Activated CD8-positive, alpha-beta memory T cell treated with anti-CD3 and anti-CD28 coated beads for 1 hour (primary cell): ENCODE results near the gene ZNF783.
A peak's percentile ranks its signal among the peaks of the same experiment; 100 is the strongest.
"Not testable (repeated sequence)": the region's sequence is repeated elsewhere in the genome, so short reads cannot be mapped to it uniquely, and the experiment has no call there.

ENCODE experiments used
- DNase-seq, 2 donors: peaks; one replicate each; pipeline ENCODE4 v3.0.0-alpha.2; 2020; ENCODE audit warnings: low read depth in 1 of 2; ENCODE audit errors: extremely low read depth in 1 of 2

ZNF783 gene

DNA sequence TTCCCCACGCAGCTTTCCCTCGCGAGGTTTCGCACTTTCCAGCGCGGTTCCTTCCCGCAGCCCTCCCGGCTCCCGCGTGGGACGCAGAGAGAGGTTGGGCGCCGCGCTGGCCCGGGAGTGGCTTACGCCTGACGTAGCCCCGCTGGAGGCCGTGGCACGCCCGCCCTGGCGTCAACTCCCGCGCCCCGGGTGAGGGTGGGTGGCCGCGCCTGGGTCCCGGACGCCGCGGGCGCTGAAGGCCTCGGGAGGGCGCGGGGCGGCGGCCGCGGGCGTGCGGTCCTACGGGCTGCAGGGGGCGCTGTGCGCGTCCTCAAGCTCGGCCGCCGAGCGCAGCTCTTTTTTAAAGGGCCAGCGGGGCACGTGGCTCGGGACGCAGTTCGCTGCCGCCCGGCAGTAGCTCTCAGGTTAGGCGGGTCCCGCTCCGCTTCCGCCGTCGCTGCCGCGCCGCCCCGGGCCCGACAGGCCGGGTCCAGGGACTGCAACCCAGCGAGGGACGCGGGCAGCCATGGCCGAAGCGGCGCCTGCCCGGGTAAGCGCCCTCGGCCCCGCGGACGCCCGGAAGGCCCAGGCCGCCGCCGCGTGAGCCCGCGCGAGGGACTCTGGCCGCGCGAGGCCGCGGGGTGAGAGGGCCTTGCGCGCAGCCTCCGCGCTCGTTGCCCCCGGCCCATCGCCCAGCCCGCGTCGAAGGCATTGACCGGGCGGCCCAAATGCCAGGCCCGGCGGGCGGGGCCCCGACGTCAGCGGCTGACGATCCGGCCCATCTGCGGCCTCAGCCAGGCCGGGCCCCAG lies at the start of gene ZNF783:
Gene ZNF783 (plus strand): TSS at position 368 of the 789 bp plus-strand sequence. CDS start 138 bp downstream, at position 506.
- peak; percentile 66 to 80 for DNase-seq

- no peak for DNase-seq
These were observed 47.8 kb upstream of the ZNF783 start for GRCh38 chr7:149214020-149214720.

DNA sequence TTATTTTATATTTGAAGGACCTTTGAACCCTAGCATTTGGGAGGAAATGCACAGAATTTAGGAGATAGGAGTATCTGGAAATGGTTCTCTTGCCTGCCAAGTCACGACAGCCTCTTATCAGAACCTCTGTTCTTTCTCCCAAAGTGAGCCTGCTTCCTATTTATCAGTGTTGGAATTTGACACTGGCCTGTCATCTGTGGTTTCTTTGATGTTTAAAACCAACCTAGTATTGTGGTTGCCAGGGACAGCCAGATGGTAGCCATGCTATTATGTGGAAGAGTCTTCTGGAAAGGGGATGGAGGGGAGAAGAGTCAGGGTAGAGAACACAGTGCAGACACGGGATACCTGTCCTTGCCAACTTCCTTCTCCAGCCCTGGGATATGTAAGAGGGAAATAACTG lies 45.6 kb upstream of the ZNF783 start:
- DNase-seq, result no peak

DNA sequence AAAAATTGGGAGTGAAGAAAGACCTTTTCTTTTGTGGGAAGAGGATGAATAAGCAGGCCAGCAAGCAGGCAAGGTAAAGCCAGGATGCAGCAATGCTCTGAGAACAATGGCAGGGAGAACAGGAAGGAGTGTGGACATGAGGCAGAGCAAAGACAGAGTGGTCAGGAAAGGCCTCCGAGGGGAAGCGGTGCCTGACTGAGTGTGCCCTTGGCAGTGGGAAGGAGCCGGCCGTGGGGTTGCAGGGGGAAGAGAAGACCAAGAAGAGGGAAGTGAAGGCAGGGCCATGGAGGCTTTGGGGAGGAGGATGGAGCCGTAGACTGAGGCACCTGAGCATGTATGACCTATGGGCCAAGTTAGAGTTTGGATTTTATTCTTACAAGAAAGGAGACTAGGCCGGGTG lies 44.4 kb upstream of the ZNF783 start:
- no peak for DNase-seq

GRCh38 chr7:149218469-149219420 lies 43.3 kb upstream of the ZNF783 start:
- DNase-seq, result no peak

GRCh38 chr7:149220534-149220933 lies 41.5 kb upstream of the ZNF783 start:
- no peak for DNase-seq

- DNase-seq, result no peak
These were observed 38.8 kb upstream of the ZNF783 start for GRCh38 chr7:149223176-149223575.

- no peak for DNase-seq
These were observed 38.2 kb upstream of the ZNF783 start for GRCh38 chr7:149223761-149224160.

DNA sequence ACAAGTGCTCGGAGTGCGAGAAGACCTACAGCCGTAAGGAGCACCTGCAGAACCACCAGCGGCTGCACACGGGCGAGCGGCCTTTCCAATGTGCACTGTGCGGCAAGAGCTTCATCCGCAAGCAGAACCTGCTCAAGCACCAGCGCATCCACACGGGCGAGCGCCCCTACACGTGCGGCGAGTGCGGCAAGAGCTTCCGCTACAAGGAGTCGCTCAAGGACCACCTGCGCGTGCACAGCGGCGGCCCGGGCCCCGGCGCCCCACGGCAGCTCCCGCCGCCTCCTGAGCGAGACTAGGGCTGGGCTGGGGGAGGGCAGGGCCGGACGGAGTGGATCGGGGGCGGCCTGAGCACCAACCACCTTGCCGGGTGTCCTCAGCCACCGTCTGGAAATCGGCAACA lies 37.6 kb upstream of the ZNF783 start:
- no peak for DNase-seq

- DNase-seq, result no peak
These were observed 36.9 kb upstream of the ZNF783 start for GRCh38 chr7:149225106-149225505.

GRCh38 chr7:149225656-149226055 lies 36.3 kb upstream of the ZNF783 start:
- no peak for DNase-seq

DNA sequence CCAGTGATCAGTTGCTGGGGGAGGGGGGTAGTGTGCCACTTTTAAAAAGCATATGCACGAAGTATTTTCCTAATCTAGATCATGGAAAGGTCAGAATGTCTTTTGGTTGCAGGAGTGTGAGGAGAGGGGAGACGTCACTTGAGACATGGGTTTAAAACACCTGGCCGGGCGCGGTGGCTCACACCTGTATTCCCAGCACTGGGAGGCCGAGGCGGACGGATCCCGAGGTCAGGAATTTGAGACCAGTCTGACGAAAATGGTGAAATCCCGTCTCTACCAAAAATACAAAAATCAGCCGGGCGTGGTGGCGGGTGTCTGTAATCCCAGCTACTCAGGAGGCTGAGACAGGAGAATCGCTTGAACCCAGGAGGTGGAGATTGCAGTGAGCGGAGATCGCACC lies 35.6 kb upstream of the ZNF783 start:
- DNase-seq, result not testable (repeated sequence)

DNA sequence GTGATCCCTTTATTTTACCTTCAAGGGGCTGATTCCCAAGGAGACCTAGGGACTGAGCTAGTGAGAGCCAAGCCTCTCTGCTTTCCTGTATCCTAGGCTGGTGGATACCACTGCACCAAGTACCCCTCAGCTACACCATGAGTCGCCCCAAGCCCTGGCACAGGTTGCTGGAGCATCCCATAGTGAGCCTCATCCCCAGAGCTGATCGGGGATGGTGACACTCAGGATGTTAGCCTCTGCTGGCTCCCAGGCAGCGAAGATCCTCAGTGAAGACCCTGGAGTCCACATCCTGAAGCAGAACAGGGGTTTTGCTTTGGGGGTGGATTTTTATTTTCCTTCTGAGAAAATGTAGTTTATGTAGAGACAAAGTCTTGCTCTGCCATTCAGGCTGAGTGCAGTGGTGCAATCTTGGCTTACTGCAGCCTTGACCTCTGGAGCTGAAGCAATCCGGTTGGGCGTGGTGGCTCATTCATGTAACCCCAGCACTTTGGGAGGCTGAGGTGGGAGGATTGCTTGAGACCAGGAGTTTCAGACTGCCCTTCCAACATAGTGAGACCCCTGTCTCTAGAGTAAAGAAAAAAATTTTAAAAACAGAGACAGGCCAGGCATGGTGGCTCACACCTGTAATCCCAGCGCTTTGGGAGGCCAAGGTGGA lies 35.0 kb upstream of the ZNF783 start:
- no peak for DNase-seq

GRCh38 chr7:149228831-149229471 lies 33.0 kb upstream of the ZNF783 start:
- no peak for DNase-seq

DNA sequence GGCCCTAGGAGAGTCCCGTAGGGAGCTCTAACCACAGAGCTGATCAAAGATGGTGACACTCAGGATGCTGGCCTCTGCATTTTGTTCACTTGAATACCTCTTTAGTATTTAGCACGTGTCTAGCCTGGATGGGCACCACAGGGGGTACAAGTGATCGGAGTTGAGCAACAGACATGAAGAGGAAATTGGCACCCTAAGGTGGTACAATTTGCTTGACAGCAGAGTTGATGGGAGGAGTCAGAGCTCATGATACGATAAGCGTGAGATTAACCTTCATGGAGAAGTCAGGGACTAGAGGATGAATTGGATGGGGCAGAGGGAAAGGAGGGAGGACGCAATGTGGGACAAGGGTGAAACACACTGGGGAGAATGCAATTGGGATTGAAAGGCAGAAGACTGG lies 32.5 kb upstream of the ZNF783 start:
- DNase-seq, result no peak

DNA sequence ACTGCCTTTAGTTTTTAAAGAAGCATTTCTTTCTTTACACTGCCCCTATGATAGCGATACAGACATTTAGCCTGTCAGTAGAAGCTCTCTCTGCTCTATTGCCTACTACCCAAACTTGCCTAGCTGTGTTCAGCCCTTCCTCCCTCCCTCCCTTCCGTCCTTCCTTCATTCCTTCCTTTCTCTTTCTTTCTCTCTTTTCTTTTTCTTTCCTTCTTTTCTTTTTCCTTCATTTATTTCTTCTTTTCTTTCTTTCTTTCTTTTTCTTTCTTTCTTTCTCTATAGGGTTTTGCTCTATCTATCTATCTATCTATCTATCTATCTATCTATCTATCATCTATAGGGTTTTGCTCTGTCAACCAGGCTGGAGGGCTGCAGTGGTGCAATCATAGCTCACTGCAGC lies 29.6 kb upstream of the ZNF783 start:
- no peak for DNase-seq

- not testable (repeated sequence) for DNase-seq
These were observed 28.3 kb upstream of the ZNF783 start for GRCh38 chr7:149233655-149234204.

DNA sequence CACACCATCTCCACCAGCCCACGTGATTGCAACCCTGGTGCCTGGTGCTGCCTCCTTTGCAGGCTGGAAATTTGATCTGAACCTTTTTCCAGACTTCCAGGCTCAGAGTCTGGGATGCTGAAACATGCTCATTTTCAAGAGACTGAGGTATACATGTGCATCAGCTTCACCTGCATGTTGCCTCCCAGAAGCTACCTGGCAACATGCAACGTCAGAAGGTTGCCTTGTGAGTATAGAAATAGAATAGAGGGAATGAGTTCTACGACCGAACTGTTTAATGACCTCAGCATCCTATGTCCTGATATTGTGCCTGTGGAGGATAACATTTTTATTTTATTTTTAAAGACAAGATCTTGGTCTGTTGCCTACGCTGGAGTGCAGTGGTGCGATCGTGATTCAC lies 24.5 kb upstream of the ZNF783 start:
- DNase-seq, result no peak

- DNase-seq, result no peak
These were observed 23.9 kb upstream of the ZNF783 start for GRCh38 chr7:149238051-149238450.
